ENCODE data around the gene ODF2. TPM values are rescaled to one million over a fixed set of nuclear protein-coding genes. Genes with fewer than 3 reads are reported as not detected.

ODF2 gene
- polyA plus RNA-seq, 1 donor (not counting 4 experiments of a cell fraction or from before 2014, with no cell fraction given): 14.0 TPM

- TF ChIP-seq EZH2 (IDR thresholded peaks at IDR 0.05; ENCODE audit: low read length) (no peak), CTCF (optimal IDR thresholded peaks at IDR 0.05 in 1 of 3, IDR thresholded peaks at IDR 0.05 in 1 of 3, conservative IDR thresholded peaks at IDR 0.05 in 1 of 3; ENCODE audit: extremely low read depth in 1 of 3, insufficient read depth in 2 of 3, low read length in 3 of 3) (no peak)
- Histone ChIP-seq H3K79me2 (ENCODE audit: control insufficient read depth, insufficient read depth, low read length) (no peaks in the 10 kb centered on the region), H3K36me3 (ENCODE audit: control insufficient read depth in 2 of 2, extremely low read depth in 1 of 2, insufficient read depth in 2 of 2, low read length in 2 of 2) (peaks cover 0 to 14% of the 10 kb centered on the region in 2 experiments), H4K20me1 (ENCODE audit: control insufficient read depth, extremely low read depth, insufficient read depth, low read length) (no peaks in the 10 kb centered on the region), H3K27ac (ENCODE audit: control insufficient read depth, insufficient read depth, low read length) (no peak overlapping the region), H3K9me1 (ENCODE audit: control insufficient read depth, extremely low read depth, insufficient read depth, low read length) (no peaks in the 10 kb centered on the region), H3K4me3 (ENCODE audit: control insufficient read depth in 2 of 3, extremely low read depth in 1 of 3, insufficient read depth in 2 of 3, low read depth in 1 of 3, low read length in 3 of 3) (no peak overlapping the region), H3K9ac (ENCODE audit: control insufficient read depth, extremely low read depth, insufficient read depth, low read length) (no peak overlapping the region), H2AFZ (ENCODE audit: control insufficient read depth, low read length) (no peak overlapping the region), H3K9me3 (ENCODE audit: control insufficient read depth, low read depth, low read length) (no peaks in the 10 kb centered on the region), H3K4me1 (ENCODE audit: control insufficient read depth, extremely low read depth, insufficient read depth, low read length) (no peaks in the 10 kb centered on the region), H3K27me3 (ENCODE audit: control insufficient read depth, extremely low read depth, insufficient read depth, low read length) (no peaks in the 10 kb centered on the region), H3K4me2 (ENCODE audit: control insufficient read depth, extremely low read depth, insufficient read depth, low read depth, low read length) (no peak overlapping the region)
- DNase-seq (ENCODE audit: low read depth, low spot score): no peak
- dilution Hi-C loops (cut with MboI; ENCODE audit: extremely low pct_ligation_motif_present, low sequenced_read_pairs): no loop called here
- FAIRE-seq: no peak
These were observed 24.6 kb upstream of the ODF2 start for GRCh38 chr9:128431207-128431606.

GRCh38 chr9:128434340-128434739 is 21.5 kb upstream of the ODF2 start:
- no peaks in the 10 kb centered on the region for H3K79me2 ChIP-seq (ENCODE audit: control insufficient read depth, insufficient read depth, low read length)
- no peak for TF ChIP-seq EZH2 (IDR thresholded peaks at IDR 0.05; ENCODE audit: low read length)
- TF ChIP-seq CTCF (optimal IDR thresholded peaks at IDR 0.05 in 1 of 3, IDR thresholded peaks at IDR 0.05 in 1 of 3, conservative IDR thresholded peaks at IDR 0.05 in 1 of 3; ENCODE audit: extremely low read depth in 1 of 3, insufficient read depth in 2 of 3, low read length in 3 of 3): no peak

More at GRCh38 chr9:128434340-128434739, 21.5 kb upstream of the ODF2 start:
- no peaks in the 10 kb centered on the region for H4K20me1 ChIP-seq (ENCODE audit: control insufficient read depth, extremely low read depth, insufficient read depth, low read length)
- no peak overlapping the region for H3K4me2 ChIP-seq (ENCODE audit: control insufficient read depth, extremely low read depth, insufficient read depth, low read depth, low read length)
- H3K4me1 ChIP-seq (ENCODE audit: control insufficient read depth, extremely low read depth, insufficient read depth, low read length): no peaks in the 10 kb centered on the region
- H3K36me3 ChIP-seq (ENCODE audit: control insufficient read depth in 2 of 2, extremely low read depth in 1 of 2, insufficient read depth in 2 of 2, low read length in 2 of 2): peaks cover 0 to 11% of the 10 kb centered on the region in 2 experiments
- H2AFZ ChIP-seq (ENCODE audit: control insufficient read depth, low read length): no peak overlapping the region
- no peaks in the 10 kb centered on the region for H3K9me1 ChIP-seq (ENCODE audit: control insufficient read depth, extremely low read depth, insufficient read depth, low read length)
- DNase-seq (ENCODE audit: low read depth, low spot score): no peak
- no peak for FAIRE-seq
- no peaks in the 10 kb centered on the region for H3K27me3 ChIP-seq (ENCODE audit: control insufficient read depth, extremely low read depth, insufficient read depth, low read length)
- dilution Hi-C loops (cut with MboI; ENCODE audit: extremely low pct_ligation_motif_present, low sequenced_read_pairs): no loop called here
- H3K9me3 ChIP-seq (ENCODE audit: control insufficient read depth, low read depth, low read length): no peaks in the 10 kb centered on the region
- no peak overlapping the region for H3K9ac ChIP-seq (ENCODE audit: control insufficient read depth, extremely low read depth, insufficient read depth, low read length)
- H3K27ac ChIP-seq (ENCODE audit: control insufficient read depth, insufficient read depth, low read length): no peak overlapping the region
- no peak overlapping the region for H3K4me3 ChIP-seq (ENCODE audit: control insufficient read depth in 2 of 3, extremely low read depth in 1 of 3, insufficient read depth in 2 of 3, low read depth in 1 of 3, low read length in 3 of 3)

All from keratinocyte (primary cell).